ENCODE measurements around the gene GRWD1.
A peak's percentile ranks its signal among the peaks of the same experiment; 100 is the strongest.
"Not testable (repeated sequence)": the region's sequence is repeated elsewhere in the genome, so short reads cannot be mapped to it uniquely, and the experiment has no call there.

GRWD1 gene

GRCh38 chr19:48483301-48483700 lies 37.5 kb downstream of the GRWD1 start:
- no peak for DNase-seq (ENCODE audit: low read depth)
- TF ChIP-seq POLR2A (IDR thresholded peaks at IDR 0.05; ENCODE audit: extremely low read depth, insufficient read length) (peak; percentile 9), CTCF (IDR thresholded peaks at IDR 0.05; ENCODE audit: low read depth, low read length) (no peak)
- H3K4me3 ChIP-seq (ENCODE audit: low read depth, low read length), result no peak overlapping the region

DNA sequence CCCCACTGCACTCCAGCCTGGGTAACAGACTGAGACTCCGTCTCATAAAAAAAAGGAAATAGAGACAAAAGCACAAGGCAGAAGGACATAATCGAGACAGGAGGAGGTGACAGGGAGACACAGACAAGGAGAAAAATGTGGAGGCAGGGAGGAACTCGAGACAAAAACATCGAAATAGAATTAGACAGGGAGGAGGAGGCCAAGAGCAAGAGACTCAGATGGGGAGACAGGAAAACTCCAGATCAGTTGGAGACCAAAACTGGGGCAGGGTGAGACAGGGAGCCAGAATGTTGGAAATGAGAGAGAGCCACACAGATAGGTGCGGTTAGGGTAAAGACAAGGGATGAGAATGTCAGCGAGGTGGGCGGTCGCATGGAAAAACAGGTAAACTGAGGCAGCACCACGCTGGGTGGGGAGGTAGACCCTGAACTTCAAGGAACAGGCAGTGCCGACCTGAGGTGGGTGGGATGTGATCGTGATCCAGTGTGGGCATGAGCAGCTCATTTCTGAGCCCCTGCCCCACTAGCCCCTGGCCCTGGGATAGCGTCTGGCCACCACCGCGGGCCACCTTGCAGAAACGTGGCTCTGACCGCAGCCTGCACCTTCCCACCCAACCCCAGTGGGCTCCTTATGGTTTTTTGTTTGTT lies 38.6 kb downstream of the GRWD1 start:
- peak; percentile 1 for TF ChIP-seq POLR2A (IDR thresholded peaks at IDR 0.05; ENCODE audit: extremely low read depth, insufficient read length)
- no peak for TF ChIP-seq MYC (IDR thresholded peaks at IDR 0.05; ENCODE audit: low read depth, low read length)
- TF ChIP-seq MAX (IDR thresholded peaks at IDR 0.05; ENCODE audit: low read depth, low read length), result no peak
- no peak for DNase-seq (ENCODE audit: low read depth)
- no peak overlapping the region for H3K4me3 ChIP-seq (ENCODE audit: low read depth, low read length)

- DNase-seq (ENCODE audit: low read depth), result no peak
- TF ChIP-seq CTCF (IDR thresholded peaks at IDR 0.05; ENCODE audit: low read depth, low read length) (no peak), POLR2A (IDR thresholded peaks at IDR 0.05; ENCODE audit: extremely low read depth, insufficient read length) (no peak), MYC (IDR thresholded peaks at IDR 0.05; ENCODE audit: low read depth, low read length) (no peak), MAX (IDR thresholded peaks at IDR 0.05; ENCODE audit: low read depth, low read length) (no peak)
- H3K4me3 ChIP-seq (ENCODE audit: low read depth, low read length), result no peak overlapping the region
Measured at GRCh38 chr19:48484931-48485612, 39.3 kb downstream of the GRWD1 start.

GRCh38 chr19:48486706-48487105 lies 40.9 kb downstream of the GRWD1 start:
- not testable (repeated sequence) for DNase-seq (ENCODE audit: low read depth); H3K4me3 ChIP-seq (ENCODE audit: low read depth, low read length)

DNA sequence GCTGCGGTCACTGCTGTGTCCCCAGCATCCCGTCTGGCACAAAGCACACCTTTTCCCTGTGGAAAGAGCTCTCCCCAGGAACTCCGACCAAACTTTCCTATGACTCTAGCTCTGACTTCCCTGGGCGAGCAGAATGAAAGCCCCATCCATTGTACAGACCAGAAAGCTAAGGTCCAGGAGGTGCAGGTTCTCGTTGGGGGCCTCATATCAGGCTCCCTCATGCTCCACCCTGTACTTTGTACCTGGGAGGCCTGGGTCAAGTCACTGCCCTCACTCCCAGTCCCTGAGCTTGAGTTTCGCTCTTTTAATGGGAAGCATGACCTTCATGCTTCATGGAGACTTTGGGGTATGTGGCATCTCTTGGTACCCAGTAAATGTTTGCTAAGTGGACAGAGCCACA lies 41.8 kb downstream of the GRWD1 start:
- no peak for TF ChIP-seq MAX (IDR thresholded peaks at IDR 0.05; ENCODE audit: low read depth, low read length)
- no peak for TF ChIP-seq CTCF (IDR thresholded peaks at IDR 0.05; ENCODE audit: low read depth, low read length)
- no peak for TF ChIP-seq POLR2A (IDR thresholded peaks at IDR 0.05; ENCODE audit: extremely low read depth, insufficient read length)
- TF ChIP-seq MYC (IDR thresholded peaks at IDR 0.05; ENCODE audit: low read depth, low read length), result no peak
- H3K4me3 ChIP-seq (ENCODE audit: low read depth, low read length), result no peak overlapping the region
- DNase-seq (ENCODE audit: low read depth), result no peak

DNA sequence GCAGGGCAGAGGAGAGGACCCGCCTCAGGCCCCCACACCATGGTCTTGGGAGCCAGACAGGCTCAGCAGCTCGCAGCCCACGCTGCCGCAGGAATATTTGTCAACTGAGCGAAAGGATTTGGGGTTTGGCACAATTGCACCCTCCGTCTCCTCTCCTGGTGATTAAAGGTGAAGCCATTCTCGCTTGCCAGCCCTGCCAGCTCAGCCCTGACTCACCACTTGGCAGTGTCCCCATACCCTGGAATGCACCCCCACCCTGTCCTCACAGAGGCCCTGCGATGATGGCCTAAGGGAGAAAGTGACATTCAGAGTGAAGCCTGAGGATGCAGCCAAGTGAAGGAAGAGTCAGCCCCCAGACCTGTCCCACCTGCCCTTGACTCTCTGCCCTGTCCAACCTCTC lies 42.2 kb downstream of the GRWD1 start:
- DNase-seq (ENCODE audit: low read depth), result no peak
- TF ChIP-seq CTCF (IDR thresholded peaks at IDR 0.05; ENCODE audit: low read depth, low read length), result no peak
- TF ChIP-seq MYC (IDR thresholded peaks at IDR 0.05; ENCODE audit: low read depth, low read length), result no peak
- TF ChIP-seq POLR2A (IDR thresholded peaks at IDR 0.05; ENCODE audit: extremely low read depth, insufficient read length), result no peak
- no peak for TF ChIP-seq MAX (IDR thresholded peaks at IDR 0.05; ENCODE audit: low read depth, low read length)
- H3K4me3 ChIP-seq (ENCODE audit: low read depth, low read length), result no peak overlapping the region

DNA sequence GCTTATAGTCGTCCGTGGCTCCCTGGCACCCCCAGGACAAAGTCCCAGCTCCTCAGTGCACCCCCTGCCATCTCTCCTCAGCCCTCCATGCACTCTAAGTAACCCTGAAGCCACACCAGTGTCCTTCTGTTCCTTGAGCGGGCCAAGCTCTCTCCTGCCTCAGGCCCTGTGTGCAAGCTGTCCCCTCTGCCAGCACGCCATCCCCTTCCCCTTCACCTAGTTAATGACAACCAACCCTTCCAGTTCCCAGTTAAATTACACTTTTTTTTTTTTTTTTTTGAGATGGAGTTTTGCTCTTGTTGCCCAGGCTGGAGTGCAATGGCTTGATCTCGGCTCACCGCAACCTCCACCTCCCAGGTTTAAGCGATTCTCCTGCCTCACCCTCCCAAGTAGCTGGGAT lies 42.7 kb downstream of the GRWD1 start:
- not testable (repeated sequence) for DNase-seq (ENCODE audit: low read depth); H3K4me3 ChIP-seq (ENCODE audit: low read depth, low read length)

Measured in NB4 (cell line).